Naive thymus-derived CD4-positive, alpha-beta T cell (primary cell): ENCODE data around the gene TMEM82. TPM values are rescaled to one million over a fixed set of nuclear protein-coding genes. Genes with fewer than 3 reads are reported as not detected.
A peak's percentile ranks its signal among the peaks of the same experiment; 100 is the strongest.

Experiments
- ATAC-seq: fragments of 150-1000 bp; cut with Tn5 transposase; 2 replicates; pipeline ENCODE4 v1.10.0; 2021; ENCODE audit warnings: mild to moderate bottlenecking, moderate library complexity
- CTCF ChIA-PET: fragments of 350-600 bp; sonication (Branson Sonifier 250); formaldehyde crosslinking; loops from one replicate; lab custom pipeline; 2021; ENCODE audit warnings: antibody characterized with exemption; lab: Charles Lee
- POLR2A ChIA-PET: fragments of 350-600 bp; sonication (Branson Sonifier 250); formaldehyde crosslinking; loops from one replicate; lab custom pipeline; 2021; ENCODE audit warnings: antibody characterized with exemption, inconsistent platforms; lab: Charles Lee
- DNase-seq, 9 donors: peaks; one replicate each; pipeline versions ENCODE4 v3.0.0 to v3.0.0-alpha.2; 2020 to 2022; ENCODE audit warnings: mixed read lengths in 1 of 9
- H3K27ac ChIP-seq: one replicate; pipeline ENCODE4 v1.7.0; 2013; ENCODE audit warnings: mild to moderate bottlenecking, low read depth, low read length, moderate library complexity
- H3K27me3 ChIP-seq, 2 donors: one replicate each; pipeline ENCODE4 v1.7.0; 2013; ENCODE audit warnings: low read length in 2 of 2, mild to moderate bottlenecking in 2 of 2, moderate library complexity in 2 of 2; ENCODE audit not compliant: control insufficient read depth in 2 of 2, insufficient read depth in 2 of 2
- H3K36me3 ChIP-seq, 3 experiments: 1 replicate in 2 of 3; 2 replicates in 1 of 3; pipeline ENCODE4 v1.7.0; 2013; ENCODE audit warnings: low read length in 3 of 3, mild to moderate bottlenecking in 3 of 3, moderate library complexity in 1 of 3; ENCODE audit not compliant: insufficient read depth in 3 of 3, control insufficient read depth in 2 of 3
- H3K4me1 ChIP-seq, 2 donors: one replicate each; pipeline ENCODE4 v1.7.0; 2013; ENCODE audit warnings: low read length in 2 of 2, mild to moderate bottlenecking in 2 of 2, moderate library complexity in 1 of 2; ENCODE audit not compliant: control insufficient read depth in 2 of 2, insufficient read depth in 2 of 2
- H3K4me3 ChIP-seq: 2 replicates; pipeline ENCODE4 v1.7.0; 2013; ENCODE audit warnings: mild to moderate bottlenecking, low read length
- H3K9me3 ChIP-seq, 3 experiments: 1 replicate in 2 of 3; 2 replicates in 1 of 3; pipeline ENCODE4 v1.7.0; 2013; ENCODE audit warnings: low read length in 3 of 3; ENCODE audit not compliant: control insufficient read depth in 2 of 3
- H3K27ac Mint-ChIP-seq, 9 donors: one replicate each; pipeline ENCODE4 v1.8.0; 2020 to 2022; ENCODE audit warnings: mixed read lengths in 9 of 9, mild to moderate bottlenecking in 8 of 9, moderate library complexity in 5 of 9, inconsistent platforms in 2 of 9
- H3K27me3 Mint-ChIP-seq, 5 donors: one replicate each; pipeline ENCODE4 v1.8.0; 2021 to 2022; ENCODE audit warnings: mixed read lengths in 5 of 5, mild to moderate bottlenecking in 1 of 5
- H3K36me3 Mint-ChIP-seq, 5 donors: one replicate each; pipeline ENCODE4 v1.8.0; 2020 to 2022; ENCODE audit warnings: mixed read lengths in 5 of 5, mild to moderate bottlenecking in 3 of 5, inconsistent platforms in 1 of 5
- H3K4me1 Mint-ChIP-seq, 7 donors: one replicate each; pipeline ENCODE4 v1.8.0; 2020 to 2022; ENCODE audit warnings: mixed read lengths in 7 of 7, mild to moderate bottlenecking in 3 of 7, inconsistent platforms in 1 of 7
- H3K4me3 Mint-ChIP-seq, 10 donors: one replicate each; pipeline ENCODE4 v1.8.0; 2020 to 2022; ENCODE audit warnings: mild to moderate bottlenecking in 10 of 10, mixed read lengths in 10 of 10, moderate library complexity in 6 of 10, inconsistent platforms in 2 of 10
- H3K9me3 Mint-ChIP-seq, 11 donors: one replicate each; pipeline ENCODE4 v1.8.0; 2020 to 2022; ENCODE audit warnings: mixed read lengths in 11 of 11, mild to moderate bottlenecking in 4 of 11, inconsistent platforms in 1 of 11, moderate library complexity in 1 of 11
- intact Hi-C, 2 donors: fragments of 100-400 bp; cut with micrococcal nuclease; formaldehyde crosslinking; loops; one replicate each; pipeline ENCODE4 v1.15.1; 2023
- polyA plus RNA-seq, 2 donors: library from polyadenylated mRNA; unstranded; fragments of 300-500 nt; fragmentation: Illumina TruSeq; gene quantifications; one replicate each; pipeline ENCODE4 v1.2.3, GENCODE V29; 2021
- total RNA-seq, 6 experiments: library from RNA in 5 of 6; stranded (reverse) in 5 of 6; gene quantifications; 1 replicate in 5 of 6; 2 replicates in 1 of 6; pipeline ENCODE4 v1.2.3 and lab custom pipeline; 2021 to 2026

Gene TMEM82
- total and polyA plus RNA-seq, 7 experiments from 2014 or later = not detected

- H3K4me3 ChIP-seq = no peak overlapping the region
- Mint-ChIP-seq H3K27ac (no peak overlapping the region), H3K4me3 (peak overlapping the region; percentile 63 to 83 (median 72)), H3K9me3 (peaks cover 0 to 1% (median 0%) of the 10 kb centered on the region in 11 donors), H3K36me3 (no peaks in the 10 kb centered on the region), H3K27me3 (peaks cover 35 to 70% (median 39%) of the 10 kb centered on the region in 5 donors), H3K4me1 (peaks cover 5 to 28% (median 17%) of the 10 kb centered on the region in 7 donors)
- peaks cover 0 to 3% of the 10 kb centered on the region in 2 donors for H3K27me3 ChIP-seq
- no peaks in the 10 kb centered on the region for H3K36me3 ChIP-seq
- no peak for ATAC-seq
- no peak for DNase-seq
- CTCF ChIA-PET = interaction anchor here (0.6 kb wide), 1 partner anchor 163 kb away, joined by 6 read pairs; no protein-coding TSS in a partner anchor
- POLR2A ChIA-PET = no interaction called here
- H3K9me3 ChIP-seq = no peaks in the 10 kb centered on the region
- intact Hi-C loops = no loop called here
- H3K27ac ChIP-seq = no peak overlapping the region
- H3K4me1 ChIP-seq = peaks cover 0 to 5% of the 10 kb centered on the region in 2 donors
Measured at GRCh38 chr1:15757575-15758342, 15.5 kb downstream of the TMEM82 start.

- ATAC-seq (peak; percentile 45), DNase-seq (no peak)
- H3K4me3 Mint-ChIP-seq = peak within 1 kb of the TSS; percentile 63 to 83 (median 73)
- H3K36me3 Mint-ChIP-seq = no peaks in the 10 kb centered on the region
- Histone ChIP-seq H3K27me3 (peaks cover 0 to 3% of the 10 kb centered on the region in 2 donors), H3K4me3 (no peak within 1 kb of the TSS), H3K4me1 (peaks cover 0 to 5% of the 10 kb centered on the region in 2 donors), H3K9me3 (no peaks in the 10 kb centered on the region), H3K27ac (no peak within 1 kb of the TSS), H3K36me3 (no peaks in the 10 kb centered on the region)
- POLR2A ChIA-PET = no interaction called here
- H3K4me1 Mint-ChIP-seq = peaks cover 5 to 28% (median 17%) of the 10 kb centered on the region in 7 donors
- peaks cover 36 to 68% (median 38%) of the 10 kb centered on the region in 5 donors for H3K27me3 Mint-ChIP-seq
- no peak within 1 kb of the TSS for H3K27ac Mint-ChIP-seq
- H3K9me3 Mint-ChIP-seq = peaks cover 0 to 1% (median 0%) of the 10 kb centered on the region in 11 donors
- CTCF ChIA-PET = no interaction called here
- intact Hi-C loops = no loop called here
Measured at GRCh38 chr1:15758343-15758931, 16.1 kb downstream of the TMEM82 start, which contains the start of gene FBLIM1. Gene FBLIM1, plus strand, starts transcription at chr1:15758795. Its CDS starts 6,189 bp downstream, at chr1:15764984.

GRCh38 chr1:15758953-15759661 lies 16.8 kb downstream of the TMEM82 start:
- H3K4me3 Mint-ChIP-seq = peak overlapping the region in 9 of 10 donors; percentile 27 to 76 (median 60)

GRCh38 chr1:15760520-15761211 lies 18.4 kb downstream of the TMEM82 start:
- intact Hi-C loops = no loop called here
- no peaks in the 10 kb centered on the region for H3K9me3 ChIP-seq
- Mint-ChIP-seq H3K36me3 (no peaks in the 10 kb centered on the region), H3K27me3 (peaks cover 35 to 66% (median 40%) of the 10 kb centered on the region in 5 donors), H3K4me1 (peaks cover 5 to 23% (median 17%) of the 10 kb centered on the region in 7 donors), H3K27ac (no peak overlapping the region), H3K9me3 (no peaks in the 10 kb centered on the region), H3K4me3 (peak overlapping the region in 1 of 10 donors; percentile 4)
- H3K27ac ChIP-seq = no peak overlapping the region
- no peak for ATAC-seq
- CTCF ChIA-PET = interaction anchor here (0.9 kb wide), 1 partner anchor 31 kb away, joined by 3 read pairs; no protein-coding TSS in a partner anchor
- H3K36me3 ChIP-seq = no peaks in the 10 kb centered on the region
- POLR2A ChIA-PET = no interaction called here
- peaks cover 0 to 5% of the 10 kb centered on the region in 2 donors for H3K4me1 ChIP-seq
- no peak for DNase-seq
- peaks cover 0 to 3% of the 10 kb centered on the region in 2 donors for H3K27me3 ChIP-seq
- H3K4me3 ChIP-seq = no peak overlapping the region

More at GRCh38 chr1:15758953-15759661, 16.8 kb downstream of the TMEM82 start:
- intact Hi-C loops = no loop called here
- ChIA-PET CTCF (no interaction called here), POLR2A (no interaction called here)
- H3K4me1 ChIP-seq = peaks cover 0 to 5% of the 10 kb centered on the region in 2 donors
- peaks cover 0 to 3% of the 10 kb centered on the region in 2 donors for H3K27me3 ChIP-seq
- Mint-ChIP-seq H3K36me3 (no peaks in the 10 kb centered on the region), H3K27ac (no peak overlapping the region), H3K4me1 (peaks cover 5 to 28% (median 17%) of the 10 kb centered on the region in 7 donors), H3K27me3 (peaks cover 36 to 68% (median 40%) of the 10 kb centered on the region in 5 donors), H3K9me3 (peaks cover 0 to 1% (median 0%) of the 10 kb centered on the region in 11 donors)
- no peaks in the 10 kb centered on the region for H3K9me3 ChIP-seq
- DNase-seq (no peak), ATAC-seq (peak; percentile 24)
- H3K27ac ChIP-seq = no peak overlapping the region
- H3K36me3 ChIP-seq = no peaks in the 10 kb centered on the region
- no peak overlapping the region for H3K4me3 ChIP-seq

GRCh38 chr1:15761366-15762128 lies 19.2 kb downstream of the TMEM82 start:
- no peak for DNase-seq
- intact Hi-C loops = no loop called here
- ChIA-PET CTCF (interaction anchor here (0.9 kb wide), 1 partner anchor 30 kb away, joined by 3 read pairs; no protein-coding TSS in a partner anchor), POLR2A (no interaction called here)
- peaks cover 29 to 59% (median 34%) of the 10 kb centered on the region in 5 donors for H3K27me3 Mint-ChIP-seq
- peaks cover 0 to 5% of the 10 kb centered on the region in 2 donors for H3K4me1 ChIP-seq
- no peaks in the 10 kb centered on the region for H3K36me3 Mint-ChIP-seq
- ATAC-seq = no peak
- H3K9me3 ChIP-seq = no peaks in the 10 kb centered on the region
- H3K36me3 ChIP-seq = no peaks in the 10 kb centered on the region
- H3K27ac ChIP-seq = no peak overlapping the region
- no peaks in the 10 kb centered on the region for H3K9me3 Mint-ChIP-seq
- peaks cover 0 to 3% of the 10 kb centered on the region in 2 donors for H3K27me3 ChIP-seq
- no peak overlapping the region for H3K4me3 Mint-ChIP-seq
- H3K27ac Mint-ChIP-seq = peak overlapping the region in 1 of 9 donors; percentile 17
- H3K4me1 Mint-ChIP-seq = peaks cover 0 to 14% (median 10%) of the 10 kb centered on the region in 7 donors
- H3K4me3 ChIP-seq = no peak overlapping the region
